H1 (cell line): Measurements from ENCODE around the gene FADD. TPM values are rescaled to one million over a fixed set of nuclear protein-coding genes. Genes with fewer than 3 reads are reported as not detected.

Source experiments
- CTCF ChIA-PET: fragments of 300-600 bp; sonication (Branson Sonifier 250); formaldehyde crosslinking; loops from one replicate; lab custom pipeline; 2021; ENCODE audit not compliant: partially characterized antibody; lab: Charles Lee
- POLR2A ChIA-PET: fragments of 300-600 bp; sonication (Branson Sonifier 250); formaldehyde crosslinking; loops from one replicate; lab custom pipeline; 2021; ENCODE audit warnings: inconsistent platforms; ENCODE audit not compliant: partially characterized antibody; lab: Charles Lee
- DNase-seq, 2 experiments: peaks; one replicate each; pipeline versions ENCODE4 v3.0.0 to v3.0.0-alpha.2; 2010 to 2022; ENCODE audit warnings: low spot score in 2 of 2, low read depth in 1 of 2, mixed read lengths in 1 of 2
- FAIRE-seq: peaks from 2 replicates; lab custom pipeline; 2011; peaks lifted over from hg19 to GRCh38; lab: Jason Lieb, UNC
- H2AFZ ChIP-seq: 2 replicates; pipeline ENCODE4 v1.8.1; 2012; ENCODE audit warnings: low read length, inconsistent platforms
- H2AK5ac ChIP-seq: 2 replicates; pipeline ENCODE4 v1.6.1; 2013; ENCODE audit warnings: low read depth, low read length
- H2BK120ac ChIP-seq: replicated peaks from 2 replicates; pipeline ENCODE3; 2013; ENCODE audit warnings: low read depth, low read length, inconsistent platforms
- H2BK12ac ChIP-seq: 2 replicates; pipeline ENCODE4 v1.6.1; 2013; ENCODE audit warnings: low read depth, low read length
- H2BK15ac ChIP-seq: 2 replicates; pipeline ENCODE4 v1.6.1; 2013; ENCODE audit warnings: low read length
- H2BK20ac ChIP-seq: 2 replicates; pipeline ENCODE4 v1.6.1; 2013; ENCODE audit warnings: low read length
- H2BK5ac ChIP-seq: 2 replicates; pipeline ENCODE4 v1.6.1; 2013; ENCODE audit warnings: low read depth, low read length
- H3K14ac ChIP-seq: 2 replicates; pipeline ENCODE4 v1.6.1; 2013; ENCODE audit warnings: inconsistent platforms; ENCODE audit not compliant: insufficient read length
- H3K18ac ChIP-seq: 2 replicates; pipeline ENCODE4 v1.6.1; 2013; ENCODE audit warnings: low read length; ENCODE audit errors: extremely low read depth
- H3K23ac ChIP-seq: 2 replicates; pipeline ENCODE4 v1.6.1; 2013; ENCODE audit warnings: inconsistent platforms; ENCODE audit not compliant: insufficient read length
- H3K23me2 ChIP-seq: 2 replicates; pipeline ENCODE4 v1.6.1; 2013; ENCODE audit warnings: low read depth, low read length
- H3K27ac ChIP-seq: 2 replicates; pipeline ENCODE4 v1.6.1; 2011; ENCODE audit warnings: low read depth, low read length, inconsistent platforms
- H3K27me3 ChIP-seq, 4 experiments: replicated peaks in 1 of 4; 1 replicate in 1 of 4; 2 replicates in 3 of 4; pipeline versions ENCODE4 v1.6.1 to v1.8.1; 2011 to 2013; ENCODE audit warnings: low read length in 3 of 4, mild to moderate bottlenecking in 3 of 4, inconsistent platforms in 2 of 4, mixed read lengths in 2 of 4, moderate library complexity in 1 of 4; ENCODE audit not compliant: control insufficient read depth in 3 of 4, insufficient read depth in 3 of 4; ENCODE audit errors: extremely low read depth in 1 of 4
- H3K36me3 ChIP-seq, 4 experiments: 2 replicates each; pipeline versions ENCODE4 v1.6.1 to v1.8.1; 2011 to 2013; ENCODE audit warnings: mild to moderate bottlenecking in 4 of 4, low read length in 3 of 4, moderate library complexity in 2 of 4, control low read depth in 1 of 4, inconsistent platforms in 1 of 4; ENCODE audit not compliant: insufficient read depth in 4 of 4, control insufficient read depth in 2 of 4
- H3K4ac ChIP-seq: replicated peaks from 2 replicates; pipeline ENCODE3; 2013; ENCODE audit warnings: low read length, low read depth, mixed read lengths, inconsistent platforms; ENCODE audit not compliant: insufficient read length
- H3K4me1 ChIP-seq, 4 experiments: replicated peaks in 1 of 4; 1 replicate in 1 of 4; 2 replicates in 3 of 4; pipeline versions ENCODE4 v1.6.1 to v1.8.1; 2011 to 2013; ENCODE audit warnings: low read length in 3 of 4, inconsistent platforms in 2 of 4, mixed read lengths in 1 of 4; ENCODE audit not compliant: insufficient read depth in 4 of 4, control insufficient read depth in 3 of 4
- H3K4me2 ChIP-seq, 2 experiments: 2 replicates each; pipeline versions ENCODE4 v1.6.1 to v1.8.1; 2011 to 2013; ENCODE audit warnings: low read depth in 2 of 2, low read length in 2 of 2, control low read depth in 1 of 2, inconsistent platforms in 1 of 2, mild to moderate bottlenecking in 1 of 2; ENCODE audit not compliant: insufficient read depth in 1 of 2
- H3K4me3 ChIP-seq, 4 experiments: fragments of 200-600, 300-600 bp in 1 of 4; sonication (generic), shearing (Covaris generic), sonication (Bioruptor Twin) in 1 of 4; 2 replicates each; pipeline versions ENCODE4 v1.5.1 to v1.8.1; 2011 to 2016; ENCODE audit warnings: low read length in 4 of 4, low read depth in 3 of 4, control low read depth in 2 of 4, inconsistent platforms in 2 of 4, mild to moderate bottlenecking in 2 of 4, mixed read lengths in 1 of 4, moderate library complexity in 1 of 4; ENCODE audit not compliant: insufficient read depth in 2 of 4; ENCODE audit errors: extremely low read depth in 1 of 4
- H3K56ac ChIP-seq: replicated peaks from 2 replicates; pipeline ENCODE3; 2013; ENCODE audit warnings: low read depth, mild to moderate bottlenecking, mixed read lengths, low read length, inconsistent platforms; ENCODE audit not compliant: insufficient read length
- H3K79me1 ChIP-seq: 2 replicates; pipeline ENCODE4 v1.6.1; 2013; ENCODE audit warnings: low read depth, low read length, control low read depth
- H3K79me2 ChIP-seq, 2 experiments: 2 replicates each; pipeline versions ENCODE4 v1.6.1 to v1.8.1; 2012 to 2013; ENCODE audit warnings: low read length in 2 of 2, mild to moderate bottlenecking in 2 of 2, inconsistent platforms in 1 of 2; ENCODE audit not compliant: insufficient read depth in 2 of 2, control insufficient read depth in 1 of 2
- H3K9ac ChIP-seq, 4 experiments: replicated peaks in 1 of 4; 1 replicate in 1 of 4; 2 replicates in 3 of 4; pipeline versions ENCODE4 v1.6.1 to v1.8.1; 2011 to 2013; ENCODE audit warnings: low read depth in 3 of 4, low read length in 3 of 4, control low read depth in 2 of 4, mild to moderate bottlenecking in 2 of 4, moderate library complexity in 2 of 4, inconsistent platforms in 1 of 4; ENCODE audit errors: extremely low read depth in 1 of 4
- H3K9me3 ChIP-seq, 2 experiments: 2 replicates each; pipeline versions ENCODE4 v1.6.1 to v1.8.1; 2012 to 2013; ENCODE audit warnings: mild to moderate bottlenecking in 2 of 2, moderate library complexity in 2 of 2, control low read depth in 1 of 2, inconsistent platforms in 1 of 2, low read depth in 1 of 2, low read length in 1 of 2, mixed read lengths in 1 of 2; ENCODE audit not compliant: insufficient read depth in 2 of 2
- H4K20me1 ChIP-seq, 2 experiments: replicated peaks in 1 of 2; 2 replicates each; pipeline versions ENCODE3 to v1.8.1; 2011 to 2013; ENCODE audit warnings: inconsistent platforms in 2 of 2, low read length in 2 of 2, mild to moderate bottlenecking in 1 of 2; ENCODE audit not compliant: insufficient read depth in 2 of 2, control insufficient read depth in 1 of 2
- H4K5ac ChIP-seq: 2 replicates; pipeline ENCODE4 v1.6.1; 2013; ENCODE audit warnings: low read length, low read depth, mixed read lengths, inconsistent platforms; ENCODE audit not compliant: insufficient read length
- H4K8ac ChIP-seq: 2 replicates; pipeline ENCODE4 v1.8.0; 2013; ENCODE audit warnings: mild to moderate bottlenecking, moderate library complexity, low read length, inconsistent platforms; ENCODE audit not compliant: insufficient read depth; ENCODE audit errors: extremely low read depth
- H4K91ac ChIP-seq: replicated peaks from 2 replicates; pipeline ENCODE3; 2013; ENCODE audit warnings: low read length, mixed read lengths, inconsistent platforms; ENCODE audit not compliant: insufficient read length
- ASH2L ChIP-seq: fragments of 200-600, 300-600 bp; sonication (generic); IDR thresholded peaks from one replicate; pipeline ENCODE4 v1.7.1; 2017; ENCODE audit warnings: low read length
- BCL11A ChIP-seq, 2 experiments: IDR thresholded peaks; one replicate each; pipeline ENCODE4 v1.6.1; 2011; ENCODE audit warnings: low read depth in 2 of 2, low read length in 2 of 2, mild to moderate bottlenecking in 2 of 2
- CBX5 ChIP-seq: fragments of 300-800, 300-1000 bp; sonication (generic); IDR thresholded peaks from 2 replicates; pipeline ENCODE4 v1.7.1; 2016; ENCODE audit warnings: antibody characterized with exemption, low read length, low read depth
- CHD2 ChIP-seq: IDR thresholded peaks from 2 replicates; pipeline ENCODE4 v1.6.1; 2012; ENCODE audit warnings: low read length, improper control_type of control experiment
- EP300 ChIP-seq, 2 experiments: IDR thresholded peaks; 1 replicate in 1 of 2; 2 replicates in 1 of 2; pipeline ENCODE4 v1.6.1; 2011 to 2012; ENCODE audit warnings: low read depth in 2 of 2, low read length in 2 of 2, mild to moderate bottlenecking in 2 of 2, borderline replicate concordance in 1 of 2, inconsistent platforms in 1 of 2, moderate library complexity in 1 of 2
- EZH2 ChIP-seq: fragments of 200-600 bp; sonication (generic); IDR thresholded peaks from 2 replicates; pipeline ENCODE4 v1.7.1; 2012; ENCODE audit warnings: low read depth, mild to moderate bottlenecking, moderate library complexity, low read length, inconsistent platforms; ENCODE audit not compliant: severe bottlenecking
- HDAC2 ChIP-seq, 2 experiments: fragments of 300-600 bp in 1 of 2; sonication (generic) in 1 of 2; IDR thresholded peaks; 2 replicates each; pipeline ENCODE4 v1.6.1; 2011 to 2012; ENCODE audit warnings: low read depth in 2 of 2, low read length in 2 of 2, mild to moderate bottlenecking in 2 of 2, moderate library complexity in 2 of 2, borderline replicate concordance in 1 of 2, inconsistent platforms in 1 of 2
- KDM1A ChIP-seq: fragments of 200-600, 300-600 bp; sonication (generic); IDR thresholded peaks from 2 replicates; pipeline ENCODE4 v1.7.1; 2016; ENCODE audit warnings: mild to moderate bottlenecking, low read length, borderline replicate concordance
- KDM5A ChIP-seq: fragments of 200-600 bp; IDR thresholded peaks from 2 replicates; pipeline ENCODE4 v1.7.1; 2012; ENCODE audit warnings: mild to moderate bottlenecking, low read length, inconsistent platforms, mixed read lengths
- MAX ChIP-seq: IDR thresholded peaks from 2 replicates; pipeline ENCODE4 v1.6.1; 2012; ENCODE audit warnings: inconsistent platforms
- RFX5 ChIP-seq: IDR thresholded peaks from 2 replicates; pipeline ENCODE4 v1.6.1; 2011; ENCODE audit warnings: low read depth, low read length, improper control_type of control experiment, borderline replicate concordance
- USF2 ChIP-seq: IDR thresholded peaks from 2 replicates; pipeline ENCODE4 v1.6.1; 2011; ENCODE audit warnings: low read length, improper control_type of control experiment
- WGBS, 2 experiments: shearing (Covaris generic) in 1 of 2; methylation state at CpG; one replicate each; pipeline versions ENCODE4 v1.1.6 to v1.1.7; 2013 to 2015; ENCODE audit warnings: low lambda C conversion rate in 2 of 2, mixed read lengths in 2 of 2, inconsistent platforms in 1 of 2, low coverage in 1 of 2, missing lambda C conversion rate in 1 of 2; ENCODE audit not compliant: insufficient replicate concordance in 2 of 2, insufficient coverage in 1 of 2, insufficient read length in 1 of 2; ENCODE audit errors: extremely low coverage in 1 of 2, missing lambda C conversion rate in 1 of 2; 5-methylcytosine and 5-hydroxymethylcytosine counted together
- polyA plus RNA-seq, 7 experiments: library from polyadenylated mRNA; depleted of rRNA in 3 of 7; stranded (reverse) in 5 of 7; unstranded in 2 of 7; fragments of >200 nt in 5 of 7; fragments of 200-250 nt in 2 of 7; gene quantifications; 1 replicate in 5 of 7; 2 replicates in 1 of 7; 4 replicates in 1 of 7; pipeline versions ENCODE4 v1.2.1 to v1.2.3, GENCODE V29; 2011 to 2013; ENCODE audit warnings: missing spikeins in 2 of 7, mixed read lengths in 2 of 7
- total RNA-seq: library from RNA; stranded (reverse); fragmentation: NEBNext Ultra II Directional; extraction: Animal tissue kit (Norgen Biotek cat#: 25700); gene quantifications from 2 replicates; pipeline ENCODE4 v1.2.1, GENCODE V29; 2021

Gene FADD
- total and polyA plus RNA-seq, 2 of the 8 experiments (the other 6 are each of a cell fraction or from before 2014, with no cell fraction given): 29.0 to 43.9 TPM

GRCh38 chr11:70241709-70242108 lies 38.6 kb downstream of the FADD start:
- Histone ChIP-seq H2AFZ (no peak overlapping the region), H3K4ac (no peak overlapping the region), H3K4me3 (no peak overlapping the region), H3K4me1 (no peaks in the 10 kb centered on the region), H3K27me3 (no peaks in the 10 kb centered on the region; a peak in 1 of 7 replicates), H3K14ac (no peak overlapping the region), H3K18ac (no peak overlapping the region), H3K79me2 (no peaks in the 10 kb centered on the region), H3K27ac (no peak overlapping the region), H3K56ac (no peak overlapping the region), H4K91ac (no peak overlapping the region), H2BK120ac (no peak overlapping the region), H2BK20ac (no peak overlapping the region), H3K36me3 (no peaks in the 10 kb centered on the region), H3K4me2 (no peak overlapping the region), H3K9me3 (no peaks in the 10 kb centered on the region), H4K20me1 (no peaks in the 10 kb centered on the region), H3K79me1 (no peaks in the 10 kb centered on the region), H3K23ac (no peak overlapping the region), H4K8ac (no peak overlapping the region), H2BK15ac (no peak overlapping the region), H3K23me2 (no peaks in the 10 kb centered on the region), H2BK12ac (no peak overlapping the region), H3K9ac (no peak overlapping the region), H2BK5ac (no peak overlapping the region), H4K5ac (no peak overlapping the region), H2AK5ac (no peak overlapping the region)
- CTCF ChIA-PET: no interaction called here
- FAIRE-seq: no peak
- WGBS, 2 experiments: 89% methylated on average over 3 of the region's 3 CpGs; no CpG with 5 or more reads in 1 of the 2 experiments
- POLR2A ChIA-PET: no interaction called here
- DNase-seq: no peak
- TF ChIP-seq BCL11A (IDR thresholded peaks at IDR 0.05; ENCODE audit: low read depth in 2 of 2, low read length in 2 of 2): no peak
- no peak for TF ChIP-seq KDM5A
- no peak for TF ChIP-seq HDAC2 (IDR thresholded peaks at IDR 0.05; ENCODE audit: borderline replicate concordance in 1 of 2, low read depth in 2 of 2, low read length in 2 of 2)
- no peak for TF ChIP-seq ASH2L
- no peak for TF ChIP-seq RFX5
- TF ChIP-seq CBX5: no peak
- no peak for TF ChIP-seq MAX
- TF ChIP-seq CHD2: no peak
- no peak for TF ChIP-seq EP300 (IDR thresholded peaks at IDR 0.05; ENCODE audit: borderline replicate concordance in 1 of 2, low read depth in 2 of 2, low read length in 2 of 2)
- TF ChIP-seq EZH2: no peak
- TF ChIP-seq USF2: no peak
- TF ChIP-seq KDM1A: no peak
